HG03066 (cell line): ENCODE data around the gene SLC17A1.

Source experiments
- ATAC-seq: cut with Tn5 transposase; IDR thresholded peaks from one replicate; pipeline ENCODE4 v1.9.1; 2021; ENCODE audit warnings: low read depth; ENCODE audit not compliant: unreplicated experiment

The SLC17A1 gene

GRCh38 chr6:25831532-25832306 is at the start of gene SLC17A1:
Gene SLC17A1 (minus strand): TSS chr6:25832052. CDS start chr6:25830557, 1,495 bp downstream.
- ATAC-seq = no peak

- ATAC-seq = no peak
Measured at GRCh38 chr6:25880601-25881000, 48.7 kb upstream of the SLC17A1 start.

- ATAC-seq = no peak
Measured at GRCh38 chr6:25878721-25879322, 47.0 kb upstream of the SLC17A1 start.

GRCh38 chr6:25875926-25876602 is 44.2 kb upstream of the SLC17A1 start:
- no peak for ATAC-seq

- ATAC-seq = no peak
Measured at GRCh38 chr6:25875563-25875905, 43.7 kb upstream of the SLC17A1 start.

- ATAC-seq = no peak
Measured at GRCh38 chr6:25874822-25875562, 43.1 kb upstream of the SLC17A1 start.

GRCh38 chr6:25874118-25874517 is 42.3 kb upstream of the SLC17A1 start, which contains the start of gene SLC17A3:
Gene SLC17A3 (minus strand): TSS chr6:25874243. CDS start chr6:25868387, 5,856 bp downstream.
- ATAC-seq = no peak

GRCh38 chr6:25872814-25873213 is 41.0 kb upstream of the SLC17A1 start:
- ATAC-seq = no peak

- ATAC-seq = no peak
Measured at GRCh38 chr6:25869840-25870239, 38.0 kb upstream of the SLC17A1 start.

GRCh38 chr6:25868436-25869183 is 36.8 kb upstream of the SLC17A1 start:
- ATAC-seq = no peak

- no peak for ATAC-seq
Measured at GRCh38 chr6:25866011-25866410, 34.2 kb upstream of the SLC17A1 start.

GRCh38 chr6:25863360-25863759 is 31.5 kb upstream of the SLC17A1 start:
- ATAC-seq = no peak

- no peak for ATAC-seq
Measured at GRCh38 chr6:25862199-25862598, 30.3 kb upstream of the SLC17A1 start.

GRCh38 chr6:25852756-25853155 is 20.9 kb upstream of the SLC17A1 start:
- no peak for ATAC-seq

- no peak for ATAC-seq
Measured at GRCh38 chr6:25851961-25852360, 20.1 kb upstream of the SLC17A1 start.

GRCh38 chr6:25844518-25844917 is 12.7 kb upstream of the SLC17A1 start:
- no peak for ATAC-seq

GRCh38 chr6:25842526-25842925 is 10.7 kb upstream of the SLC17A1 start:
- ATAC-seq = no peak

GRCh38 chr6:25835442-25836283 is 3.8 kb upstream of the SLC17A1 start:
- ATAC-seq = no peak

- ATAC-seq = no peak
Measured at GRCh38 chr6:25834950-25835349, 3.1 kb upstream of the SLC17A1 start.
